GM18951 (cell line): ENCODE results near the gene SPATA32.
A peak's percentile ranks its signal among the peaks of the same experiment; 100 is the strongest.
"Not testable (repeated sequence)": the region's sequence is repeated elsewhere in the genome, so short reads cannot be mapped to it uniquely, and the experiment has no call there.

ENCODE experiments used
- POLR2A ChIP-seq: IDR thresholded peaks from 4 replicates; pipeline ENCODE4 v1.6.1; 2011; ENCODE audit warnings: mild to moderate bottlenecking; ENCODE audit not compliant: insufficient read length, insufficient read depth; ENCODE audit errors: extremely low read depth
- in situ Hi-C: fragments of 300-500 bp; cut with MboI; formaldehyde crosslinking; loops from one replicate; pipeline ENCODE4 v1.12.0; 2022; ENCODE audit warnings: low sequenced_read_pairs, mixed read lengths, inconsistent platforms; ENCODE audit not compliant: unreplicated experiment

The SPATA32 gene

GRCh38 chr17:45260204-45260783 is 1.6 kb downstream of the SPATA32 start:
- in situ Hi-C loops, result no loop called here
- no peak for TF ChIP-seq POLR2A

GRCh38 chr17:45258981-45259380 is 2.9 kb downstream of the SPATA32 start:
- TF ChIP-seq POLR2A, result no peak
- in situ Hi-C loops, result no loop called here

- in situ Hi-C loops, result no loop called here
- no peak for TF ChIP-seq POLR2A
These were observed 4.8 kb downstream of the SPATA32 start for GRCh38 chr17:45257115-45257514.

DNA sequence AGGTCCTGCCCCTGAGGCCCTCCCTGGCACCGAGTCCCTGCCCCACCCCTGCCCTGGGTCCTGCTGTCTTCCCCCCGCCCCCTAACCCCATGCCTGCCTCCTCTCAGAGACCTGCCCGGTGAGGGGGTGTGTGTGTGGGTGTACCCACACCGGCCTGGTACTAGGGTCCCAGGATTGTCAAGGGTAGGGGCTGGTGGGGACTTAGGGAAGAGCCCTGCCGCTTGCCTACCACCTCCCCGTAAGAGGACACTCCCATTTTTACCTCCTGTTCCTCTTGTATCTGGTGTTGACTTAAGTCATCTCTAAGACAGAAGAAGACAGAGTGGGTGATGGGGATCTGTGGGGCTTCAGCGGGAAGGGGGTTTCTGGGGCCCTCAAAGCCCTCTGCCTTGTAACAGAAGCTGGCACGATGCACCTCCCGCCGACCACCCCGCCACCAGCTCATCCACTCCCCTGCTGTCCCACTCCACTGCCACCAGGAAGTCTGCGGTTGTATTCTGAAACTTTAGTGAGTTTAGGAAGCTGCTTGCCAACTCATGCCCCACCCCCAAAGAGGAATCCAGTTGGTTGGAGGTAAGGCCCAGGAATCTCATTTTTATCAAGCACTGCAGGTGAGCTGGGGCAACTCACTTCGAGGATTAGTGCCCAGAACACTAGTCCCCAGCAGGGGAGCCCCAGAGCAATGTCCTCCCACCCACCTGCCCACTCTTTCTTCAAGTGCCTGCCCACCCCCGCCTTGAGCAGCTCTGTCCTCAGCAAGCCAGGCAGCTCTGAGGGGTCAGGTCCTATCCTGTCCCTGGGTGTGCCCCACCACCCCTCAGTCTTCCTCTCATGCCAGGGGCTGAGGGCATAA is 5.6 kb downstream of the SPATA32 start:
- in situ Hi-C loops, result no loop called here
- no peak for TF ChIP-seq POLR2A

GRCh38 chr17:45255358-45255757 is 6.5 kb downstream of the SPATA32 start:
- in situ Hi-C loops, result no loop called here
- no peak for TF ChIP-seq POLR2A

DNA sequence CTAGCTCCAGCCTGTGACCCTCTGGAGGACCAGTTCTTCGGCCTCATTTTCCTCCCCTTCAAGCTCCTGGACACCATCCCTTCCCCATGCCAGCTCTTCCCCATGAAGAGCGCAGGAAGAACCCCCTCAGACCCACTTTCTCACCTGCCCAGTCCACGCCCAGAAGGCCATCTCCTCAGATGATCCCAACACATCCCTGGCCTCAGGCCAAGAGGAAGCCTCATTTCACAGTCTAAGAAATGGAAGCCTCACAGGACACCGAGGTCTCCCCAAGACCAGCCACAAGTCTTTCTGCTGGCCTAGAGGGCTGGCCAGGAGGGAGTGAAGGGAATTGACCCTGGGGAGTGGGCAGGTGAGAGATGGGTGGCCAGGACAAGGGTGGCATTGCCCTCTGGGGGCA is 8.0 kb downstream of the SPATA32 start:
- no peak for TF ChIP-seq POLR2A
- in situ Hi-C loops, result no loop called here

DNA sequence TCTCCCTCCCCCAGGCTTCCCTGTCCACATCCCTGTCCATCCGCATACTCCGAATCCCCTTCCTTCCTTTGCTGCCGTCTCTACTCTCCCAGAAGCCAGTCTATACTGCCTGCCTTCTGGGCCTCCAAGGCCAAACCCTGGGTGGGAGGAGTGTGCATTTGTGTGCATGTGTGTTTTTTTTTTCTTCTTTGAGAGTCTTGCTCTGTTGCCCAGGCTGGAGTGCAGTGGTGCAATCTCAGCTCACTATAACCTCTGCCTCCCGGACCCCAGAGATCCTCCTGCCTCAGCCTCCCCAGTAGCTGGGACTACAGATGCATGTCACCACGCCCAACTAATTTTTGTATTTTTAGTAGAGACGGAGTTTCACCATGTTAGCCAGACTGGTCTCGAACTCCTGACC is 8.7 kb downstream of the SPATA32 start:
- in situ Hi-C loops, result not testable (repeated sequence)

- in situ Hi-C loops, result no loop called here
- TF ChIP-seq POLR2A, result no peak
These were observed 10.0 kb downstream of the SPATA32 start for GRCh38 chr17:45251931-45252330.

- peak; percentile 56 for TF ChIP-seq POLR2A
- in situ Hi-C loops, result no loop called here
These were observed 13.5 kb downstream of the SPATA32 start for GRCh38 chr17:45248132-45248957.

- in situ Hi-C loops, result no loop called here
- peak; percentile 61 for TF ChIP-seq POLR2A
These were observed 14.3 kb downstream of the SPATA32 start for GRCh38 chr17:45247429-45248131.

GRCh38 chr17:45246861-45247428 is 14.9 kb downstream of the SPATA32 start:
- in situ Hi-C loops, result no loop called here

GRCh38 chr17:45246338-45246737 is 15.6 kb downstream of the SPATA32 start:
- in situ Hi-C loops, result no loop called here

More at GRCh38 chr17:45246861-45247428, 14.9 kb downstream of the SPATA32 start:
- no peak for TF ChIP-seq POLR2A

DNA sequence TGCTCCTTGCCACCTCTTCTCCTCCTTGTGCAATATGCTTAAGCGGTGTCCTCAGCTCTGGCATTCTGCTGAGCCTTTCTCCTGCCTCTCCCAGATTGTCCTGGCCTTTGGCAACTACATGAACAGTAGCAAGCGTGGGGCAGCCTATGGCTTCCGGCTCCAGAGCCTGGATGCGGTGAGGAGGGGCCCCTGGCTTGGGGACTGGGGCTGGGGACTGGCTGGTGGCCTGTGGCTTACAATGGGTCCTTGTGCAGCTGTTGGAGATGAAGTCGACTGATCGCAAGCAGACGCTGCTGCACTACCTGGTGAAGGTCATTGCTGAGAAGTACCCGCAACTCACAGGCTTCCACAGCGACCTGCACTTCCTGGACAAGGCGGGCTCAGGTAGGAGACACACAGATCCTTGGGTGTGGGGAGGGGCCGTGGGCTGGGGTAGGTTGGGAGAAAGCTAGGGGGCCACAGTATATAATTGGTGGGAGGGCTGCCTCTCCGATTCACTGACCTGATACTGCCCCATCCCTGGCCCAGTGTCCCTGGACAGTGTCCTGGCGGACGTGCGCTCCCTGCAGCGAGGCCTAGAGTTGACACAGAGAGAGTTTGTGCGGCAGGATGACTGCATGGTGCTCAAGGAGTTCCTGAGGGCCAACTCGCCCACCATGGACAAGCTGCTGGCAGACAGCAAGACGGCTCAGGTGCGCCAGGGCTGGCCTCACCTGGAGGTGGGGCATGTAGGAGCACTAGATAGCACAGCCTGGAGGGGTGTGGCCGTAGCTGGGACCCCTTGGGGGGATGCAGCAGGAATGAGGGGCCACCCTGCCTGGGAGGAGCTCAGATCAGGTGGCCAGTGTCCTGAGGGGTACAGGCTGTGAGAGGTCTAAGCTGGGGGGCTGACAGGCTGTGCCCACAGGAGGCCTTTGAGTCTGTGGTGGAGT is 16.9 kb downstream of the SPATA32 start:
- TF ChIP-seq POLR2A, result no peak
- in situ Hi-C loops, result no loop called here

More at GRCh38 chr17:45246338-45246737, 15.6 kb downstream of the SPATA32 start:
- TF ChIP-seq POLR2A, result no peak
